ENCODE results near the gene CDCP1.
"Not testable (repeated sequence)": the region's sequence is repeated elsewhere in the genome, so short reads cannot be mapped to it uniquely, and the experiment has no call there.

CDCP1 gene

GRCh38 chr3:45151100-45151499 is 4.9 kb upstream of the CDCP1 start:
- Histone ChIP-seq H3K27me3 (ENCODE audit: insufficient read depth, low read length) (peaks cover 29% of the 10 kb centered on the region), H3K27ac (ENCODE audit: low read length) (no peak overlapping the region), H3K9me3 (ENCODE audit: insufficient read depth, low read depth, low read length) (peaks cover 4% of the 10 kb centered on the region; the same call in 1 of the 2 replicates), H3K4me3 (ENCODE audit: low read length) (no peak overlapping the region), H3K4me1 (ENCODE audit: insufficient read depth, low read length) (no peaks in the 10 kb centered on the region; the same call in 1 of the 2 replicates), H3K9ac (ENCODE audit: low read depth, low read length) (no peak overlapping the region), H3K36me3 (ENCODE audit: insufficient read depth, low read depth, low read length) (no peaks in the 10 kb centered on the region)

GRCh38 chr3:45148921-45149320 is 2.7 kb upstream of the CDCP1 start:
- Histone ChIP-seq H3K27ac (ENCODE audit: low read length) (no peak overlapping the region), H3K27me3 (ENCODE audit: insufficient read depth, low read length) (peaks cover 50% of the 10 kb centered on the region), H3K4me1 (ENCODE audit: insufficient read depth, low read length) (no peaks in the 10 kb centered on the region; the same call in 1 of the 2 replicates), H3K36me3 (ENCODE audit: insufficient read depth, low read depth, low read length) (no peaks in the 10 kb centered on the region), H3K4me3 (ENCODE audit: low read length) (no peak overlapping the region), H3K9ac (ENCODE audit: low read depth, low read length) (no peak overlapping the region), H3K9me3 (ENCODE audit: insufficient read depth, low read depth, low read length) (peaks cover 4% of the 10 kb centered on the region; the same call in 1 of the 2 replicates)

GRCh38 chr3:45145223-45145622 is 955 bp downstream of the CDCP1 start:
- Histone ChIP-seq H3K9me3 (ENCODE audit: insufficient read depth, low read depth, low read length) (no peaks in the 10 kb centered on the region), H3K27me3 (ENCODE audit: insufficient read depth, low read length) (peaks cover 58% of the 10 kb centered on the region), H3K4me3 (ENCODE audit: low read length) (peak overlapping the region; percentile 81), H3K4me1 (ENCODE audit: insufficient read depth, low read length) (peaks cover 4% of the 10 kb centered on the region; the same call in 1 of the 2 replicates), H3K36me3 (ENCODE audit: insufficient read depth, low read depth, low read length) (no peaks in the 10 kb centered on the region), H3K9ac (ENCODE audit: low read depth, low read length) (peak overlapping the region; percentile 79; the same call in 1 of the 2 replicates), H3K27ac (ENCODE audit: low read length) (no peak overlapping the region)

- Histone ChIP-seq H3K27ac (ENCODE audit: low read length) (no peak overlapping the region), H3K4me3 (ENCODE audit: low read length) (no peak overlapping the region), H3K9ac (ENCODE audit: low read depth, low read length) (no peak overlapping the region), H3K4me1 (ENCODE audit: insufficient read depth, low read length) (peaks cover 7% of the 10 kb centered on the region; the same call in 1 of the 2 replicates), H3K9me3 (ENCODE audit: insufficient read depth, low read depth, low read length) (no peaks in the 10 kb centered on the region), H3K36me3 (ENCODE audit: insufficient read depth, low read depth, low read length) (no peaks in the 10 kb centered on the region), H3K27me3 (ENCODE audit: insufficient read depth, low read length) (peaks cover 58% of the 10 kb centered on the region)
These were observed 2.2 kb downstream of the CDCP1 start for GRCh38 chr3:45143673-45144671.

GRCh38 chr3:45140770-45141155 is 5.4 kb downstream of the CDCP1 start:
- not testable (repeated sequence) for H3K9ac ChIP-seq (ENCODE audit: low read depth, low read length)

GRCh38 chr3:45140141-45140769 is 5.9 kb downstream of the CDCP1 start:
- no peaks in the 10 kb centered on the region for H3K9me3 ChIP-seq (ENCODE audit: insufficient read depth, low read depth, low read length)
- peaks cover 11% of the 10 kb centered on the region for H3K4me1 ChIP-seq (ENCODE audit: insufficient read depth, low read length)
- no peak overlapping the region for H3K9ac ChIP-seq (ENCODE audit: low read depth, low read length)
- no peak overlapping the region for H3K27ac ChIP-seq (ENCODE audit: low read length)
- H3K27me3 ChIP-seq (ENCODE audit: insufficient read depth, low read length): peaks cover 21% of the 10 kb centered on the region
- H3K36me3 ChIP-seq (ENCODE audit: insufficient read depth, low read depth, low read length): no peaks in the 10 kb centered on the region
- H3K4me3 ChIP-seq (ENCODE audit: low read length): no peak overlapping the region

More at GRCh38 chr3:45140770-45141155, 5.4 kb downstream of the CDCP1 start:
- not testable (repeated sequence) for H3K27ac ChIP-seq (ENCODE audit: low read length); H3K9me3 ChIP-seq (ENCODE audit: insufficient read depth, low read depth, low read length); H3K4me3 ChIP-seq (ENCODE audit: low read length); H3K36me3 ChIP-seq (ENCODE audit: insufficient read depth, low read depth, low read length)
- Histone ChIP-seq H3K27me3 (ENCODE audit: insufficient read depth, low read length) (peaks cover 26% of the 10 kb centered on the region), H3K4me1 (ENCODE audit: insufficient read depth, low read length) (peaks cover 11% of the 10 kb centered on the region)

GRCh38 chr3:45139372-45140140 is 6.6 kb downstream of the CDCP1 start:
- H3K4me3 ChIP-seq (ENCODE audit: low read length): no peak overlapping the region
- no peak overlapping the region for H3K27ac ChIP-seq (ENCODE audit: low read length)
- H3K27me3 ChIP-seq (ENCODE audit: insufficient read depth, low read length): peaks cover 14% of the 10 kb centered on the region
- H3K9ac ChIP-seq (ENCODE audit: low read depth, low read length): no peak overlapping the region
- H3K4me1 ChIP-seq (ENCODE audit: insufficient read depth, low read length): peaks cover 11% of the 10 kb centered on the region
- H3K36me3 ChIP-seq (ENCODE audit: insufficient read depth, low read depth, low read length): no peaks in the 10 kb centered on the region
- no peaks in the 10 kb centered on the region for H3K9me3 ChIP-seq (ENCODE audit: insufficient read depth, low read depth, low read length)

GRCh38 chr3:45137656-45138181 is 8.5 kb downstream of the CDCP1 start:
- Histone ChIP-seq H3K9ac (ENCODE audit: low read depth, low read length) (no peak overlapping the region), H3K36me3 (ENCODE audit: insufficient read depth, low read depth, low read length) (no peaks in the 10 kb centered on the region), H3K4me3 (ENCODE audit: low read length) (no peak overlapping the region), H3K4me1 (ENCODE audit: insufficient read depth, low read length) (peaks cover 7% of the 10 kb centered on the region; the same call in 1 of the 2 replicates), H3K9me3 (ENCODE audit: insufficient read depth, low read depth, low read length) (no peaks in the 10 kb centered on the region), H3K27ac (ENCODE audit: low read length) (no peak overlapping the region), H3K27me3 (ENCODE audit: insufficient read depth, low read length) (no peaks in the 10 kb centered on the region)

GRCh38 chr3:45135959-45136358 is 10.2 kb downstream of the CDCP1 start:
- no peaks in the 10 kb centered on the region for H3K9me3 ChIP-seq (ENCODE audit: insufficient read depth, low read depth, low read length)
- H3K27ac ChIP-seq (ENCODE audit: low read length): no peak overlapping the region
- H3K4me1 ChIP-seq (ENCODE audit: insufficient read depth, low read length): peaks cover 7% of the 10 kb centered on the region; the same call in 1 of the 2 replicates
- no peak overlapping the region for H3K4me3 ChIP-seq (ENCODE audit: low read length)
- H3K36me3 ChIP-seq (ENCODE audit: insufficient read depth, low read depth, low read length): no peaks in the 10 kb centered on the region
- H3K27me3 ChIP-seq (ENCODE audit: insufficient read depth, low read length): no peaks in the 10 kb centered on the region
- no peak overlapping the region for H3K9ac ChIP-seq (ENCODE audit: low read depth, low read length)

- Histone ChIP-seq H3K27ac (ENCODE audit: low read length) (no peak overlapping the region), H3K36me3 (ENCODE audit: insufficient read depth, low read depth, low read length) (no peaks in the 10 kb centered on the region), H3K9ac (ENCODE audit: low read depth, low read length) (no peak overlapping the region), H3K27me3 (ENCODE audit: insufficient read depth, low read length) (no peaks in the 10 kb centered on the region), H3K4me3 (ENCODE audit: low read length) (no peak overlapping the region), H3K4me1 (ENCODE audit: insufficient read depth, low read length) (peaks cover 7% of the 10 kb centered on the region; the same call in 1 of the 2 replicates), H3K9me3 (ENCODE audit: insufficient read depth, low read depth, low read length) (no peaks in the 10 kb centered on the region)
These were observed 11.2 kb downstream of the CDCP1 start for GRCh38 chr3:45134758-45135521.

Data from iPS-20b (cell line).